Neural cell (in vitro differentiated cells): ENCODE results near the gene YIPF1.

Source experiments
- EP300 ChIP-seq: fragments of 450-650 bp; conservative IDR thresholded peaks from 2 replicates; pipeline ENCODE4 v1.6.1; 2014; ENCODE audit warnings: antibody characterized with exemption, mild to moderate bottlenecking, moderate library complexity; ENCODE audit not compliant: poor library complexity, severe bottlenecking
- EZH2 ChIP-seq: fragments of 200-600, 300-800 bp; shearing (Covaris generic), sonication (generic); IDR thresholded peaks from 2 replicates; pipeline ENCODE4 v1.6.1; 2014; ENCODE audit warnings: antibody characterized with exemption, low read length, borderline replicate concordance, mild to moderate bottlenecking; ENCODE audit not compliant: insufficient read depth, poor library complexity, severe bottlenecking
- MXI1 ChIP-seq: fragments of 450-650 bp; conservative IDR thresholded peaks from 2 replicates; pipeline ENCODE4 v1.6.1; 2014; ENCODE audit warnings: antibody characterized with exemption, mild to moderate bottlenecking; ENCODE audit not compliant: poor library complexity, severe bottlenecking
- POLR2AphosphoS5 ChIP-seq: IDR thresholded peaks from 2 replicates; pipeline ENCODE4 v1.6.1; 2012
- RAD21 ChIP-seq: fragments of 450-650 bp; conservative IDR thresholded peaks from 2 replicates; pipeline ENCODE4 v1.6.1; 2014; ENCODE audit warnings: antibody characterized with exemption, mild to moderate bottlenecking, moderate library complexity
- SMC3 ChIP-seq: fragments of 450-650 bp; conservative IDR thresholded peaks from 2 replicates; pipeline ENCODE4 v1.6.1; 2014; ENCODE audit warnings: antibody characterized with exemption, mild to moderate bottlenecking, moderate library complexity; ENCODE audit not compliant: poor library complexity
- TF ChIP-seq, protein P1 (sequence below): fragments of 450-650 bp; IDR thresholded peaks from 2 replicates; pipeline ENCODE4 v1.5.1; 2014; ENCODE audit warnings: antibody characterized with exemption, mild to moderate bottlenecking, moderate library complexity; ENCODE audit not compliant: poor library complexity, severe bottlenecking
- TF ChIP-seq, protein P2 (sequence below): IDR thresholded peaks from 2 replicates; pipeline ENCODE4 v1.6.1; 2012; ENCODE audit warnings: borderline replicate concordance

GRCh38 chr1:53810497-53810896 lies 79.1 kb downstream of the YIPF1 start:
- TF ChIP-seq, protein P1, sequence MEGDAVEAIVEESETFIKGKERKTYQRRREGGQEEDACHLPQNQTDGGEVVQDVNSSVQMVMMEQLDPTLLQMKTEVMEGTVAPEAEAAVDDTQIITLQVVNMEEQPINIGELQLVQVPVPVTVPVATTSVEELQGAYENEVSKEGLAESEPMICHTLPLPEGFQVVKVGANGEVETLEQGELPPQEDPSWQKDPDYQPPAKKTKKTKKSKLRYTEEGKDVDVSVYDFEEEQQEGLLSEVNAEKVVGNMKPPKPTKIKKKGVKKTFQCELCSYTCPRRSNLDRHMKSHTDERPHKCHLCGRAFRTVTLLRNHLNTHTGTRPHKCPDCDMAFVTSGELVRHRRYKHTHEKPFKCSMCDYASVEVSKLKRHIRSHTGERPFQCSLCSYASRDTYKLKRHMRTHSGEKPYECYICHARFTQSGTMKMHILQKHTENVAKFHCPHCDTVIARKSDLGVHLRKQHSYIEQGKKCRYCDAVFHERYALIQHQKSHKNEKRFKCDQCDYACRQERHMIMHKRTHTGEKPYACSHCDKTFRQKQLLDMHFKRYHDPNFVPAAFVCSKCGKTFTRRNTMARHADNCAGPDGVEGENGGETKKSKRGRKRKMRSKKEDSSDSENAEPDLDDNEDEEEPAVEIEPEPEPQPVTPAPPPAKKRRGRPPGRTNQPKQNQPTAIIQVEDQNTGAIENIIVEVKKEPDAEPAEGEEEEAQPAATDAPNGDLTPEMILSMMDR = no peak
- TF ChIP-seq, protein P2, sequence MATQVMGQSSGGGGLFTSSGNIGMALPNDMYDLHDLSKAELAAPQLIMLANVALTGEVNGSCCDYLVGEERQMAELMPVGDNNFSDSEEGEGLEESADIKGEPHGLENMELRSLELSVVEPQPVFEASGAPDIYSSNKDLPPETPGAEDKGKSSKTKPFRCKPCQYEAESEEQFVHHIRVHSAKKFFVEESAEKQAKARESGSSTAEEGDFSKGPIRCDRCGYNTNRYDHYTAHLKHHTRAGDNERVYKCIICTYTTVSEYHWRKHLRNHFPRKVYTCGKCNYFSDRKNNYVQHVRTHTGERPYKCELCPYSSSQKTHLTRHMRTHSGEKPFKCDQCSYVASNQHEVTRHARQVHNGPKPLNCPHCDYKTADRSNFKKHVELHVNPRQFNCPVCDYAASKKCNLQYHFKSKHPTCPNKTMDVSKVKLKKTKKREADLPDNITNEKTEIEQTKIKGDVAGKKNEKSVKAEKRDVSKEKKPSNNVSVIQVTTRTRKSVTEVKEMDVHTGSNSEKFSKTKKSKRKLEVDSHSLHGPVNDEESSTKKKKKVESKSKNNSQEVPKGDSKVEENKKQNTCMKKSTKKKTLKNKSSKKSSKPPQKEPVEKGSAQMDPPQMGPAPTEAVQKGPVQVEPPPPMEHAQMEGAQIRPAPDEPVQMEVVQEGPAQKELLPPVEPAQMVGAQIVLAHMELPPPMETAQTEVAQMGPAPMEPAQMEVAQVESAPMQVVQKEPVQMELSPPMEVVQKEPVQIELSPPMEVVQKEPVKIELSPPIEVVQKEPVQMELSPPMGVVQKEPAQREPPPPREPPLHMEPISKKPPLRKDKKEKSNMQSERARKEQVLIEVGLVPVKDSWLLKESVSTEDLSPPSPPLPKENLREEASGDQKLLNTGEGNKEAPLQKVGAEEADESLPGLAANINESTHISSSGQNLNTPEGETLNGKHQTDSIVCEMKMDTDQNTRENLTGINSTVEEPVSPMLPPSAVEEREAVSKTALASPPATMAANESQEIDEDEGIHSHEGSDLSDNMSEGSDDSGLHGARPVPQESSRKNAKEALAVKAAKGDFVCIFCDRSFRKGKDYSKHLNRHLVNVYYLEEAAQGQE = no peak
- TF ChIP-seq POLR2AphosphoS5 (no peak), RAD21 (no peak), EZH2 (no peak), SMC3 (no peak), EP300 (no peak), MXI1 (no peak)
